ENCODE results near the gene COX7A2. TPM values are rescaled to one million over a fixed set of nuclear protein-coding genes. Genes with fewer than 3 reads are reported as not detected.
A peak's percentile ranks its signal among the peaks of the same experiment; 100 is the strongest.

Gene COX7A2
- total and polyA plus RNA-seq, 2 of the 4 experiments (the other 2 are of a cell fraction) = 174 to 776 TPM

DNA sequence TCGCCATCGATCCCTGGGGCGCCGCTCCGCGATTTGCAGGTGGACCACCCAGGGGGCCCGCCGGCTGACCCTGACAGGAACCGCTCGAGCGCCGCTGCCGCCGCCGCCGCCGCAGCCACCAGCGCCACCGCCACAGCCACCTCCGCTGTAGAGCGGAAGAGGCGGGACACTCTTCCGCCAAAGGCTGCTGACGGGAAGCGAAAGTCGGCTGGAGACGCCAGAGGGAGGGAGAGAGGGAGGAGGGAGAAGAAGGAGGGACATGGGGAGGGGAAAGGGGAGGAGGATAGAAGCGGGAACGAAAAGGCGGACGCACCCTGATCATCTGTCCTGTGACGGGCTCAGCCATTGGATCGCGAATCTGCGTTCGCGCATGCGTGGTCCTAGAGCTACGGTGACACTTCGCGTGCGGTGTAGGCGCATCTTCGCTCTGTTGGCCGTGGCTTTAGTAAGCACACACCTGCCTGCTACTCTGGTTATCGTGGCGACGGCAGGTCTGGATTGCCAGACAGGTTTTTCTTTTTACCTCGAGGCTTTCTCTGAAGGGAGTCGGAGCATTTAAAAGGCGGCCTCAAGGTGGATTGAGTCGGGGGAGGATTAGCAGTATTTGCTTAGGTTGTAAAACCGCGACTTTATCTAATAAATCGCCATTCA lies 41.2 kb upstream of the COX7A2 start, which contains the start of gene TMEM30A (continued):
- TF ChIP-seq ELK1 (IDR thresholded peaks at IDR 0.05; ENCODE audit: borderline replicate concordance, low read depth, low read length) = no peak

DNA sequence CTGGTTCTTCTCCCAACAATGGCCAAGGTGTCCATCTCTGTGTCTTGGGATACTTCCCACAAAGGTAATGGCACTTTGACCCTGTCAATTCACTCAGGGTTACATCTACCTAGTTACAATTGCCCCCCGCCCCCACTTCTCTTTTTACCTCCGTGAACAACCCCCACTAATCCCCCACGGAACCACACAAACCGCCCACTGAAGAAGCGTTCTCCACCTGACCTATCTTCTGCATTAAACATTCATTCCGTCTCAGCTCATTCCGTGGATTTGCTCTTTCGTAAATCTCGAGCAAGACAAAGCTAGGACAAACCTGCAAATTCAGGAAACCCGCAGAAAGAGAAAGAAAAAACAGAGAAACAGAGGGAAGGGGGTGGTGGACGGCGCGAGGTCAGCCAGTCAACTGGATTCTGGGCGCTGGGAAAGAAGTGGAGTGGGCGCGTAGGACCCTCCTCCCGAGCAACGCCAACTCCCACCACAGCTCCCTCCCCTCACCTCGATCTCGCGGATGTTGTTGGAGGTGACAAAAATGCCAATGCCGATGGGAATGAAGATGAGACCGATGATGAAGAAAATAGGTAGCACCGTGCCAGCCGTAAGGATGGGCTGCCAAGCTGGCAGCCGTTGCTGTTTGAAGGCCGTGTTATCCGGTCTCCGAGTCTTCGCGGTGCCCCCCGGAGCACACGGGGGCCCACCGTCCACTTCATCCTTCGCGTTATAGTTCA lies 40.5 kb upstream of the COX7A2 start:
- peak overlapping the region; percentile 97 for H2AK9ac ChIP-seq (replicated peaks; ENCODE audit: low read depth, low read length, poor library complexity)
- no TSS peak for BruUV-seq (replicated peaks)
- H3K79me1 ChIP-seq (ENCODE audit: low read depth in 1 of 2, low read length in 2 of 2) = peaks cover 0 to 9% of the 10 kb centered on the region in 2 experiments; a peak in 2 of 4 replicates
- H4K8ac ChIP-seq (ENCODE audit: low read depth in 2 of 2, low read length in 2 of 2) = peak overlapping the region; percentile 70 to 88
- H2BK20ac ChIP-seq (ENCODE audit: low read depth, low read length) = no peak overlapping the region
- peak overlapping the region; percentile 72 for H4K5ac ChIP-seq (ENCODE audit: low read depth, low read length)
- H2AK5ac ChIP-seq (ENCODE audit: low read depth, low read length) = peak overlapping the region; percentile 91
- intact Hi-C loops (cut with micrococcal nuclease) = loop anchor here (5.0 to 10.0 kb wide), 2 partner anchors 243 to 471 kb away; no protein-coding TSS in a partner anchor
- H3K56ac ChIP-seq (ENCODE audit: extremely low read depth, insufficient read depth, low read length) = peak overlapping the region; percentile 88
- peak overlapping the region; percentile 98 for H3K23ac ChIP-seq (ENCODE audit: low read depth, low read length)
- no peaks in the 10 kb centered on the region for H3K4me1 ChIP-seq (ENCODE audit: control insufficient read depth, insufficient read depth, low read length)
- peak overlapping the region; percentile 98 for H3K4ac ChIP-seq (ENCODE audit: low read depth, low read length)
- H3K18ac ChIP-seq (ENCODE audit: low read depth, low read length) = peak overlapping the region; percentile 80
- H4K20me1 ChIP-seq (ENCODE audit: insufficient read depth, low read length) = peaks cover 23% of the 10 kb centered on the region
- H3K14ac ChIP-seq (replicated peaks; ENCODE audit: low read depth, low read length) = peak overlapping the region; percentile 98
- peak overlapping the region; percentile 95 for H3K4me3 ChIP-seq (ENCODE audit: insufficient read depth, low read depth, low read length)
- dilution Hi-C loops (cut with HindIII; ENCODE audit: low sequenced_read_pairs, unreplicated experiment) = no loop called here
- ATAC-seq (ENCODE audit: low read depth) (peak; percentile 28), DNase-seq (peak; percentile 23)
- ChIA-PET CTCF (interaction anchor here (1.7 kb wide), 1 partner anchor 17 kb away, joined by 4 read pairs; no protein-coding TSS in a partner anchor), POLR2A (ENCODE audit: unreplicated experiment) (interaction anchor here (0.6 kb wide), 1 partner anchor 219 kb away, joined by 3 read pairs; no protein-coding TSS in a partner anchor)
- 0% methylated on average over 11 of the region's 36 CpGs; no CpG with 5 or more reads in 1 of the 2 experiments for WGBS, 2 experiments (ENCODE audit: extremely low coverage in 2 of 2, insufficient read length in 1 of 2)
- H2BK5ac ChIP-seq (ENCODE audit: low read depth, low read length, poor library complexity, severe bottlenecking) = peak overlapping the region; percentile 95
- H4K91ac ChIP-seq (ENCODE audit: insufficient read depth, low read depth, low read length) = peak overlapping the region; percentile 75
- no peaks in the 10 kb centered on the region for H3K9me1 ChIP-seq (ENCODE audit: insufficient read depth, low read length)
- in situ Hi-C loops (cut with MboI; ENCODE audit: low sequenced_read_pairs) = no loop called here
- peak overlapping the region; percentile 96 for H3K9ac ChIP-seq (ENCODE audit: low read depth, low read length)
- H3K36me3 ChIP-seq (ENCODE audit: control insufficient read depth, insufficient read depth, low read length) = no peaks in the 10 kb centered on the region
- peak overlapping the region; percentile 99 for H3K4me2 ChIP-seq (ENCODE audit: low read depth, low read length)
- peak overlapping the region; percentile 89 for H2AFZ ChIP-seq (replicated peaks; ENCODE audit: low read length, poor library complexity)
- no peaks in the 10 kb centered on the region for H3K27me3 ChIP-seq (ENCODE audit: control insufficient read depth, insufficient read depth, low read length)
- H2BK120ac ChIP-seq (ENCODE audit: low read depth, low read length) = peak overlapping the region; percentile 77
- peak overlapping the region; percentile 93; the same call in 2 of the 3 replicates for H2BK15ac ChIP-seq (ENCODE audit: low read depth, low read length)
- no peaks in the 10 kb centered on the region for H3K9me3 ChIP-seq (ENCODE audit: control insufficient read depth, insufficient read depth, low read length)
- no peak for TF ChIP-seq BHLHE40 (IDR thresholded peaks at IDR 0.05; ENCODE audit: low read depth, low read length)
- TF ChIP-seq CEBPB (IDR thresholded peaks at IDR 0.05; ENCODE audit: low read depth, low read length) = no peak
- no peak for TF ChIP-seq RAD21 (IDR thresholded peaks at IDR 0.05; ENCODE audit: low read length)
- no peak for TF ChIP-seq RCOR1 (IDR thresholded peaks at IDR 0.05; ENCODE audit: insufficient replicate concordance, low read length)
- TF ChIP-seq CTCF (conservative IDR thresholded peaks at IDR 0.05; ENCODE audit: low read depth, low read length) = no peak
- TF ChIP-seq RFX5 (IDR thresholded peaks at IDR 0.05; ENCODE audit: low read depth, low read length) = no peak
- no peak for TF ChIP-seq POLR2A (IDR thresholded peaks at IDR 0.05; ENCODE audit: low read depth, low read length)
- H3K27ac ChIP-seq (ENCODE audit: insufficient read depth, low read length) = peak overlapping the region; percentile 95
